NCI-H82 treated with DMSO at 0.1 percent for 48 hours (cell line): ENCODE data around the gene HEATR5A.
"Not testable (repeated sequence)": the region's sequence is repeated elsewhere in the genome, so short reads cannot be mapped to it uniquely, and the experiment has no call there.

Experiments
- DNase-seq: peaks from one replicate; lab custom pipeline; 2025; ENCODE audit not compliant: unreplicated experiment; lab: John Stamatoyannopoulos, UW

HEATR5A gene

DNA sequence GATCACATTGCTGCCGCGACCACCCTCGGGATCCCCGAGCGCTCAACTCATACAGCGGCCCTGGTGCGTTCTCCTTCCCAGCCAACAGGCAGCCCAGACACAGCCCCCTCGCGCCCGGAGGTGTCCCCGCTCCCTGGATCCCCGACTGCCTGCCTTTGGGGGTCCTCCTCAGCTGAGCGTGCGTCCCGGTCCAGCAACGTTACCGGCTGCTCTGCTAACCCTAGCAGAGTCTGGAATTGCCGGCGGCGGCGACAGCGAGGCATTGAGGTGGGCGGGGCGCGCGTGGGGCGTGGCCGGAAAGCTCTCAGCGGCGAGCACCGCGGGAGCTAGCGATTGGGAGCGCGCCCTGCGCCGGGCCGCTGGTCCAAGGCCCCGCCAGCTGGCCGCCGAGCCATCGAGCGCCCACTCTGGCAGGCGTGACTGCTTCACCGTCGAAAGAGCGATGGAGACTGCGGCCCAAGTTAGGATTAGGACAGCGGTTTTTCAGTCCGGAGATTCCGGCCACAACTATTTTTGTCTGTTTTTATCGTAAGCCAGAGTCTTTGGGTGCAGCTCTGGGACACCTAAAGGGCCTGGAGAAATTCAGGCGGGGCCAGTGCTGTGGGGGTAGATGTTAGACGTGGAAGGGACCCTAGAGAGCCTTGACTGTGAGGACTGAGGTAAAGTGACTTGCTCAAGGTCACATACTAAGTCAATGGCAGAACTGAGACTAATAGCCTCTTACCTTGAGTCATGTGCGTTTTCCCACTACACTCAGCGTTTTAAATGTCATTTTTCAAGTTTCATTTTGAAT is at the start of gene HEATR5A:
Gene HEATR5A (minus strand): TSS at position 232 of the 793 bp plus-strand sequence. CDS start 17,575 bp downstream, outside the sequence.
- peak; percentile 47 for DNase-seq

DNA sequence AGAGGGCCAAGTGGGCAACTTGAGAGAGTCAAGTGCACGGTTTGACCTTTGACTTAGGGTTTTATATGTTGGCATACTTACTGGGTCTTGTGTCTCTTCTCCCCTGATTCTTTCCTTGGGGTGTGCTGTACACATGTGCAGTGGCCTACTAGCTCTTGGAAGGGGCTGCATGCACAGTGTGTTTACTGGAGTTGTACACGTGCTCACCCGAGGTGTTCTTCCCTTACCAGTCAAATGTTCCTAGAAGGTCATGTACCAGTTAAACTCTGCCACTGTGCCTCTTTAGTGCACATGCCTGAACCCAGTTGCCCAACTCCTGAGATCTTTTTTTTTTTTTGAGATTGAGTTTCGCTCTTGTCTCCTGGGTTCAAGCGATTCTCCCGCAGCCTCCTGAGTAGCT is 46.2 kb upstream of the HEATR5A start:
- DNase-seq = no peak

DNA sequence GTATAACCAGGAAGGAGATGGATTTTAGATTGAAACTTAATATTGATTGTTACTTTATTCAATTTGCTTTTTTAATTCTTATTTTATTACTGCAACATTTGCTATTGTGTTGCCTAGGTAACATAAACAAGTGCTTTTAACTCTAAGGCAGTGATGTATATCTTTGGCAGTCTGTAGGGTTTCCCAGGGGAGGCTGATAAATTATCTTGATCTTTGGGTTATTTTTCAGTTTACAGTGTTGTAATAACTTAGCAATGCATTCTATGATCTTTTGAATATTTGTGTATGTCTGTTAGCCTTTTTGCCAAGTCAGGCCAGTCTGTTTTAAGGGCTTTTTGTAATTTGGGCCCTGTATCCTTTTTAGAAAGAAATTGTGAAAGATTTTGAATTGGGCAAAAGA is 44.8 kb upstream of the HEATR5A start:
- DNase-seq = no peak

DNA sequence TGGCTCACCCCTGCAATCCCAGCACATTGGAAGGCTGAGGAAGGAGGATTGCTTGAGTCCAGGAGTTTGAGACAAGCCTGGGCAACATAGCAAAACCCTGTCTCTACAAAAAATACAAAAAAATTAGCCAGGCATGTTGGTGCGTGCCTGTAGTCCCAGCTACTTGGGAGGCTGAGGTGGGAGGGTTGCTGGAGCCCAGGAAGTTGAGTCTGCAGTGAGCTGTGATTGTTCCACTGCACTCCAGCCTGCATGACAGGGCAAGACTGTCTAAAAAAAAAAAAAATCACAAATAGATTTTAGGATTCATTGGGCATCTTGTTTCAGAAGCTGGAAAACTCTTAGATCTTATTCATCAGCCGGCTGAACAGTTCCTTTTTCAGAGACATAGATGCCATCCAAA is 42.1 kb upstream of the HEATR5A start:
- DNase-seq = not testable (repeated sequence)

DNA sequence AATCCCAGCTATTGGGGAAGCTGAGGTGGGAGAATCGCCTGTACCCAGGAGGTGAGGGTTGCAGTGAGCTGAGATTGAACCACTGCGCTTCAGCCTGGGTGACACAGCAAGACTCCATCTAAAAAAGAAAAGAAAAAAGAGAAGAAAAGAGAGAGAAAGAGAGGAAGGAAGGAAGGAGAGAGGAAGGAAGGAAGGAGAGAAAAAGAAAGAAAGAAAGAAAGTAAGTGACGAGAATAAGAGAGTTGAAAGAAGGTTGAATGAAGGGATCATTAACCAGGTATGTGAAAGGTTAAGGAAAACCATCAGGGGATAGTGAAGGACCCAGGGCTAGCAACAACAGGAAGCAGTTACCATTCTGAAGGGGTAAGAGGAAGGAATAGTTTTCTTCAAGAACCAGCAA is 41.2 kb upstream of the HEATR5A start:
- no peak for DNase-seq

DNA sequence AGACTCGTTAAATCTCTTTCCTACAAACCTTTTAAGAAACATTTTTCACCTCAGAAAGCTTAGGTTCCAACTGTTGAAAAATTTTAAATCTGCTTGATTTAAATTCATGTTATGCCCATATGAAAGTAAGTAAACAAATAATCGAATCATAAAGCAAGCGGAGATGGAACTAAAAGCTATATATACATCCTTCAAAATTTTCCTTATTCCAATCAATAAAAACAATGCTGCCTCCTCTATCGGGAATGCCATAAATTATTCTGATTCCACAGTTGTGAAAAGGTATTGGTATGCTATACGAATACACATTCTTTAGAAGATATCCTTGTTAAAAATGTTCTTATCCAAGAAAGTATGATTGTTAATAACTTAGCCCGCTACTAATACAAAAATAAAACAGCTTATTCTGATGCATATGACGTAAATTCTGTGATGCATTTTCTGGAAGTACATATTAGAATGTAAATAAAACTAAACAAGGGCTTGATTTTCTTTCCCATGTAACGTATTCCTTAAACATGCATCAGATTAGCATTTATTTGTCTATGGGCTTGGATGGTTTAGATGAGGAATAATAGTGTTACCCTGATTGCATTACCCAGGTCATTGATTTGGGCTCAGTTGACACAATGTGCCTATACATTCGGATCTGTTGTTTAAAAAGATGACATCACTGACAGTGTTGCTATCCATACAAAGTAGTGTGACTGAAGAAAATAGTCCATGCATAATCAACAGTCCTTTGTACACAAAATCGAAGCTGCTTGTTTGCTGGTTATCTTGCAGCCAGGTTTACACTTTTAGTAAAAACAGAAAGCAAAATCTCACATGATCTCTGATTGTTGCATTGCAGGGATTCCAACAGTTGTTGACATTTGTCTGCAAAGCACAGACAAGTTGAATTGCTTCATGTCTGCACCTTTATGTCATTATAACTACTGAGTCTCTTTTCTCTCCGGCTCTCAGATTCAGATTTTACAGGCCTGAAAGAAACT is 37.6 kb upstream of the HEATR5A start:
- no peak for DNase-seq

DNA sequence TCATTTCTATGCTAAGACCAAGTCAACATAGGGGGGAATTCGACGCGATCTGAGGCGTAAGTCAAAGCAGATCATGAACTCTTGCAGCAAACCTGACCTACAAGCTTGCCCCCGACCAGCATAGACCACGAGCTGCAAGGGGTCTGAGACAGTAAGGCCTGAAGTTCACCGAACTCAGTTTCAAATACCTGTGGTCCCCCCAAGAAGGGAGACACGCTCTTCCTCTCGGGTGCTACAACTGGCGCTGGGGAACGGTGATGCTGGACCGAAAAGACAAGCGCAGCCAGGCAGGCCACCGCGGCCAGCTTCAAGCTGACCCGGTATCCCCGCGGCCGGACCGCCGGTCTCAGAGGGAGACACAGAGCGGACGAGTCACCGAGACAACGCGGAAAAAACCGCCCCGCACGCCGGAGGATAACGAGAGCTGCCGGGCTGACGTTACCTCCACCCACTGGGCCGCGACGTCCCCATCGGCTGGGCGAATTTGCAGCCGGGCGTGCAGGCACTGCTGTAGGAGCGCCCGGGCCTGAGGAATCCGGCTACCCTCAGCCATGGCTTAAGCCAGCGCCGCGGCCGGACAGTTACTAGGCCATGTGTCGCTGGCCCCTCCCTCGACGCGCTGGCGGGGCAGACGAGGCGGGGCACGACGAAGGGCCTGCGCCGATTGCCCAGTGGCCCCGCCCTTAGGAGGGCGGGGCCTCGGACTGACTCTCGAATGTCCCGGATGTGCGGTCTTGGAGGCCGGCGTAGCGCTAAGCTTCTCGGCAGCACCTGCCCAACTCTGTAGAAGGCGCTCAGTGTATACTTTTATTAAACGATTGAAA is 36.7 kb upstream of the HEATR5A start, which contains the start of gene DTD2:
Gene DTD2 (minus strand): TSS at position 666 of the 824 bp plus-strand sequence. CDS start 113 bp downstream, at position 553.
- peak; percentile 62 for DNase-seq

DNA sequence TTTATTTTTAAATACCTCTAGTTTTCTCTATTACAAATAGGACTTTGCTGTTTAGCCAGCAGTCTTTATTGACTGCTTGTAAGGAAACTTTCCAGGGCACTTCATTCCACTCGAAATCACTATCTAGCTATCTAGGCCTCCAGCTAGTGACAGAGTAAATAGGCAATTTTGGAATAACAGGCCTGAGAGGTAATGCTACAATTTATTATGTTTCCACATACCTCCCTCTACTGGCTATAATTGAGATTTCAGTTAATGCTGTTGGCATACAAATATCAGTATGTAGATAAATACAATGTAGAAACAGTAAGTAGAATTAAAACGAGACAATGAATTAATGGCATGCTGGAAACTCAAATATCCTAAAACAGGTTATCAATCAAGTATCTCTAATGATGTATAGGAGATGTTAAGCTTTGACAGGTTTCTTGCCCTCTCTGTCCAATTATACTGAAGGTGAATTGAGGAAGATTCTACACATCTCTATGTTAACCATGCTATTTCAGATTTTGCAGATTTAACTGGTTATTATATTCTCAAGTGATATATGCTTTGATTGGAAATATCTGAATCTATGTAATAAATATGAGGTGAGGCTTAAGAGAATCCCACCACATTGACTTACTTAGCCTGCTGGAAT is 29.7 kb upstream of the HEATR5A start:
- DNase-seq = peak; percentile 15

DNA sequence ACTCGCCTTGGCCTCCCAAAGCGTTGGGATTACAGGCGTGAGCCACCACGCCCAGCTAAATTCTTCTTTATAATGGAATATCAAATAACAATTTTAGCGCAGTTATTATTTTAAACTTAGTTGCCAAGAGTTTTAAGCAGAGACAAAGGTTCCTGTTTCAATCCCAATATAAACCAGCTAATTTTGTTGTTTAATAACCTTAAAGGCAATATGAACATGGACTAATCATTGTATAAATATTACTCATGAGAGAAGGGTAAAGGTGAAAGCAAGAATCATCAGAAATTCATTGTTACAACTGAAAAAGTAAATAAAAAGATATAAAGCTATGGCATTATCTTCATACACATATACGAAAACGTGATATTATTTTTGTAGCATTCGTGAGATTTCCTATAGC is 28.8 kb upstream of the HEATR5A start:
- no peak for DNase-seq

DNA sequence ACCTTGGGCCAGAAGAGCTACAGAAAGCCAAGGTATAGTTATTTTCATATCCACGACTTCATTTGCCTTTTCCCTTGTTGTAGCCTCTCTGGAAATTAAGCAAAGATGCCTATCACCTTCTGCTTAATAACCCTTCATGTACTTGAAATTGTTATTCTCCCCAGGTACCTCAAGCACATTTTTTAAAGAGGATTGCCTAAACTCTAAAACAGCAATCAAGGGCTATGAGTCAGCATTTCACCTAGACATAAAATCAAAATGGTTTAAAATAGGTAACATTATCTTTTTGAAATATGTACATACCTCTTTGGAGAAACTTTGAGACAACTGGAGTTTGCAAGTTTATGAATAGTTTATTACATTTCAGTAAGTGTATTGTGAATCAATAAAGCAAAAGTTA is 25.4 kb upstream of the HEATR5A start:
- DNase-seq = no peak

DNA sequence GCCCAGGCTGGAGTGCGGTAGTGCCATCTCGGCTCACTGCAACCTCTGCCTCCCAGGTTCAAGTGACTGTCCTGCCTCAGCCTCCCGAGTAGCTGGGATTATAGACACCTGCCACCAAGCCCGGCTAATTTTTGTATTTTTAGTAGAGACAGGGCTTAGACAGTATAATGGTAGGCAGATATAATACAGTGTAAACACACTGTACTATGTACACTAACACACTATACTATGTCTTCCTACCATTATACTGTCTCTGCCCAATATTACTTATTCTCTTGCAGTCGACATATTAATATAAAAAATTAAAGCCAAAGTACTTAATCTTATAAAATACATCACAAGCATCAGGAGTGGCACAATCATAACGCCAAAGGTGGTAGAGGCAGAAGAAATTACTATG is 21.9 kb upstream of the HEATR5A start:
- DNase-seq = no peak

DNA sequence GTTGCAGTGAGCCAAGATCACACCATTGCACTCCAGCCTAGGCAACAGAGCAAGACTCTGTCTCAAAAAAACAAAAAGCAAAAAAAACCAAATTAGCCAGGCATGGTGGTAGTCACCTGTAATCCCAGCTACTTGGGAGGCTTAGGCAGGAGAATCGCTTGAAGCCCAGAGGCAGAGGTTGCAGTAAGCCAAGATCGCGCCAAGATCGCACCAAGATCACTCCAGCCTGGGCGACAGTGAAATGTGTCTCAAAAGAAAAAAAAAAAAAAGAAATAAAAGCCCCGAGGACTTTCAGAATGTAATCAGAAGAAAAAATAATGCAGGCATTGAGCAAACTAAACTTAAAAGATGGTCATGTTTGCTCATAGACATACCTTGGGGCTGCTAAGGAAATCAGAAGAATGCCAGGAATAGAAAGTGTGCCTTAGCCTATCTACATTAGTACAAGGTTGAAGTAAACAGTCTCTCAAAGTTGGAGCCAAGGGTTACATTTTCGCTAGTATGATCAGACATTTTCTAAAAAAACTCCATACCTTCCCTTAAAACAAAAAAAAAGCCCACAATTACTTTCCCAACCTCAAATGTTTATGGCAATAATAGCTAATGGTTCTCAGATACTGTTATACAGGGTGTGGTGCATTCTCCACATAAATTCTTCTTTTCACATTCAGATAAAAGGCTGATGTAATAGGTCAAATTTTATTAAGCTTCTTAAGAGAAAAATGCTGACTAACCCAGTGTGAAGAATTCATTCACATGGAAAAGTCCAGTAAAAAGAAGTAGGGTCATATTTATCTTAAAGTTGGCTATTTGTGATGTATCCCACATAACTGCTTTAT is 21.1 kb upstream of the HEATR5A start:
- DNase-seq = no peak

DNA sequence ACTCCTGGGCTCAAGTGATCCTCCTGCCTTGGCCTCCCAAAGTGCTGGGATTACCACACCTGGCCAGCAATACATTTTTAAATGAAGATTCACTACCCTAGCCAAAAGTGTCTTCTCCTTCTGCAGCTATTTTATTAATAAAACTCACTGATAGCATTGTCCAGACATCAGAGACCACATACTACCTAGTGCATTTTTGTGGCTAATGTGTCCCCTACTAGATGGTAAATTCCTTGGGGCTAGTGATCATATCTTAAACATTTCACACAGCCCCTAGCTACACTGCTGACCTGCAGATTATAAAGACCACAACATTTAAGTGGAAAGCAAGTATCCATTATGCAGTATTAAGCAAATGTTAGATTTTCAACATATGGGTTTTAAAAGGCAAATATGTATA is 19.9 kb upstream of the HEATR5A start:
- DNase-seq = no peak

DNA sequence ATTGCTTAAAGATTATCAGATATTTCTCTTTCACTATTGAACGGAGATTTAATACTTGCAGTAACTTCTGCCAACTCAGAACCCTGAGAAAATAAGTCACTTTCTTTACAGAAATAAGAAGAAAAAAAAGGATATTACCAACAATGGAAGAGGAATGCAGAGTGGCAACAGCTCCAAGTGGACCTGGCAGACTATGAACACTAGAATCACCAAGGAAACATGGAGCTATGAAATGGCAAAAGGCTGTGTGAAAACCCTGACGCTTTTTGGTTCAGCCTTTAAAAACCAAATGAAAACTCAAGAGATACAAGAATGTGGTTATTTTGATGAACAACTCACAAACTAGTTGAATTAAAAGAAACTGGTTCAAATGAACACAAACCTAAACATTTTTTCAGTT is 19.2 kb upstream of the HEATR5A start:
- DNase-seq = no peak

DNA sequence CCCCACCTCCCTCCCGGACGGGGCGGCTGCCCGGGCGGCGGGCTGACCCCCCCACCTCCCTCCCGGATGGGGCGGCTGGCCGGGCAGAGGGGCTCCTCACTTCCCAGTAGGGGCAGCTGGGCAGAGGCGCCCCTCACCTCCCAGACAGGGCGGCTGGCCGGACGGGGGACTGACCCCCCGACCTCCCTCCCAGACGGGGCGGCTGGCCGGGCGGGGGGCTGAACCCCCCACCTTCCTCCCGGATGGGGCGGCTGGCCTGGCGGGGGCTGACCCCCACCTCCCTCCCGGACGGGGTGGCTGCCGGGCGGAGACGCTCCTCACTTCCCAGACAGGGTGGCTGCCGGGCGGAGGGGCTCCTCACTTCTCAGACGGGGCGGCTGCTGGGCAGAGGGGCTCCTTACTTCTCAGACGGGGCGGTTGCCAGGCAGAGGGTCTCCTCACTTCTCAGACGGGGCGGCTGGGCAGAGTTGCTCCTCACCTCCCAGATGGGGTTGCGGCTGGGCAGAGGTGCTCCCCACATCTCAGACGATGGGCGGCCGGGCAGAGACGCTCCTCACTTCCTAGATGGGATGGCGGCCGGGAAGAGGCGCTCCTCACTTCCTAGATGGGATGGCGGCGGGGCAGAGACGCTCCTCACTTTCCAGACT is 16.8 kb upstream of the HEATR5A start:
- DNase-seq = not testable (repeated sequence)

DNA sequence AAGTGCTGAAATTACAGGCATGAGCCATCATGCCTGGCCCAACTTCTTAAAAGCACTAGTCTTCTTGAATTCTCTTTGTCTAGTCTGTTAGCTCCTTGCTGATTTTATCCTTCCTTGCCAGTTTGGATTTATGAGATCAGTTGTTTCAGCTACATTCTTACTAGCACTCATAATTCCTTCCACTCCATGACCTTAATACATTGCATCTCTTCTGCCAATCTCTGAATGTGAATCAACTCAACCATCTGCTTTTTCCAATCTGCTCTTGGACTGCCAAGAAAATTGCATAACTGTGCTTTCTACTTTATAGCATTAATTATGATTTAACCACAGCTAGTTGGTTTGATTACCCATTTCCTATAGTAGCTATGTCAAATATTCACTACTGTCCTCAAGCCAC is 14.9 kb upstream of the HEATR5A start:
- no peak for DNase-seq

DNA sequence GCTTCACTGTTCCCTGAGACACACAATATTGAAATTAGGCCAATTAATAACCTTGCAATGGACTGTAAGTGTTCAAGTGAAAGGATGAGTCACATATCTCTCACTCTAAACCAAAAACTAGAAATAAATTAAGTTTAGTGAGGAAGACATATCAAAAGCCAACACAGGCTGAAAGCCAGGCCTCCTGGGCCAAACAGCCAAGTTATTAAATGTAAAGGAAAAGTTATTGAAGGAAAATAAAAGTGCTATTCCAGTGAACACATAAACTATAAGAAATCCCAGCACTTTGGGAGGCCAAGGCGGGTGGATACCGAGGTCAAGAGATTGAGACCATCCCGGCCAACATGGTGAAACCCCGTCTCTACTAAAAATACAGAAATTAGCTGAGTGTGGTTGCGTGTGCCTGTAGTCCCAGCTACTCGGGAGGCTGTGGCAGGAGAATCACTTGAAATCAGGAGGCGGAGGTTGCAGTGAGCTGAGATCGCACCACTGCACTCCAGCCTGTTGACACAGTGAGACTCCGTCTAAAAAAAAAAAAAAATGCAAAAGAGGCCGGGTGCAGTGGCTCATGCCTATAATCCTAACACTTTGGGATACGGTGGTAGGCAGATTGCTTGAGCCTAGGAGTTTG is 10.4 kb upstream of the HEATR5A start:
- DNase-seq = no peak

DNA sequence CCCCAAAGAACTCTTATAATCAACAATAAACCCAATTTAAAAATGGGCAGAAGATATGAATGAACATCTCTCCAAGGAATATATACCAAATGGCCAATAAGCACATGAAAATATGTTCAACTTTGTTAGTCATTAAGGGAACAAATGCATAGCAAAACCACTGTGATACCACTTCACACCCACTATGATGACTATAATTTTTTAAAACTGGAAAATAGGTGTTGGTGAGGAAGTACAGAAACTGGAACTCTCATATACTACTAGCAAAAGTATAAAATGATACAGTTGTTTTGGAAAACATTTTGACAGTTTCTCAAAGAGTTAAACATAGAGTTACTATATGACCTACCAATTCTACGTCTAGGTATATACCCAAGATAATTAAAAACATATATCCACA is 9.4 kb upstream of the HEATR5A start:
- DNase-seq = no peak

DNA sequence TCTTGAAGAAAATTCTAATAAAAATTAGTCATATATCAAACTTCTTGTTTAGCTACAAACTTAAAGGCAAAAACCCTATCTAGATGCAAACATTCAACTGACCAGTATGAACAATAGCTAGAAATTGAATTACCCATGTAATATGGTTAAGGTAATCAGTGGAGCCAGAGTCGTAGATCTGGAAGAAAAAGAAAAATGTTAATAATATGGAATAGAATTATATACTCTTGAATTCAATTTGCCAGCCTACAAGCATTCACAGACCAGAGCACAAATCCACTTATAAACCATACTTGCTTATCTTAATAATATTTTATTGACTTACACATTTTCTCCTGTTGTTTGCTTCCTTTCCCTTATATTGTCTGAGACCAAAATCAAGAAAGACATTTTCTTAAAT is 7.7 kb upstream of the HEATR5A start:
- DNase-seq = no peak
